ENCODE data around the gene EFNA1.

GRCh38 chr1:155175927-155176371 lies 48.3 kb downstream of the EFNA1 start:
- TF ChIP-seq CTCF (IDR thresholded peaks at IDR 0.05 in 2 of 3, conservative IDR thresholded peaks at IDR 0.05 in 1 of 3; ENCODE audit: borderline replicate concordance in 1 of 3, insufficient read depth in 1 of 3, low read depth in 2 of 3, low read length in 2 of 3) (peak in 2 of 3 experiments; percentile 18; a peak in 2 of 6 replicates), EGR1 (IDR thresholded peaks at IDR 0.05; ENCODE audit: low read depth) (no peak)

Measured in HCT116 (cell line).